ENCODE results near the gene DCST1.

DCST1 gene

GRCh38 chr1:155001425-155001674 is 32.3 kb upstream of the DCST1 start:
- DNase-seq = no peak

GRCh38 chr1:155001675-155002463 is 31.8 kb upstream of the DCST1 start:
- DNase-seq = peak; percentile 99 to 100

- DNase-seq = peak in 1 of 2 experiments; percentile 89
These were observed 31.0 kb upstream of the DCST1 start, which contains the start of gene ZBTB7B for GRCh38 chr1:155002464-155003226. Gene ZBTB7B (plus strand): TSS chr1:155002802. CDS start chr1:155014661, 11,859 bp downstream.

- no peak for DNase-seq
These were observed 30.3 kb upstream of the DCST1 start for GRCh38 chr1:155003227-155003765.

- no peak for DNase-seq
These were observed 29.8 kb upstream of the DCST1 start for GRCh38 chr1:155003766-155004351.

- no peak for DNase-seq
These were observed 29.1 kb upstream of the DCST1 start for GRCh38 chr1:155004352-155005075.

- DNase-seq = no peak
These were observed 28.3 kb upstream of the DCST1 start for GRCh38 chr1:155005076-155006011.

GRCh38 chr1:155006601-155007101 is 27.0 kb upstream of the DCST1 start:
- DNase-seq = no peak

- DNase-seq = no peak
These were observed 26.3 kb upstream of the DCST1 start for GRCh38 chr1:155007251-155007828.

GRCh38 chr1:155008015-155008941 is 25.3 kb upstream of the DCST1 start:
- no peak for DNase-seq

GRCh38 chr1:155009221-155009711 is 24.4 kb upstream of the DCST1 start:
- no peak for DNase-seq

GRCh38 chr1:155009742-155010141 is 23.9 kb upstream of the DCST1 start:
- DNase-seq = no peak

- no peak for DNase-seq
These were observed 23.3 kb upstream of the DCST1 start for GRCh38 chr1:155010211-155010918.

- DNase-seq = no peak
These were observed 22.6 kb upstream of the DCST1 start for GRCh38 chr1:155011004-155011416.

- no peak for DNase-seq
These were observed 22.1 kb upstream of the DCST1 start for GRCh38 chr1:155011437-155012025.

- peak; percentile 90 to 96 for DNase-seq
These were observed 21.5 kb upstream of the DCST1 start for GRCh38 chr1:155012026-155012546.

GRCh38 chr1:155012776-155013602 is 20.6 kb upstream of the DCST1 start:
- DNase-seq = no peak

- DNase-seq = no peak
These were observed 20.0 kb upstream of the DCST1 start for GRCh38 chr1:155013632-155014031.

All from NCI-H187 (cell line).